HG03064 (cell line): Measurements from ENCODE around the gene BFSP1.

ENCODE experiments used
- ATAC-seq: cut with Tn5 transposase; IDR thresholded peaks from one replicate; pipeline ENCODE4 v1.9.1; 2021; ENCODE audit warnings: low read depth; ENCODE audit not compliant: unreplicated experiment

BFSP1 gene

GRCh38 chr20:17469246-17470030, 61.7 kb downstream of the BFSP1 start:
- no peak for ATAC-seq

- no peak for ATAC-seq
Measured at GRCh38 chr20:17468073-17468840, 62.9 kb downstream of the BFSP1 start.

- no peak for ATAC-seq
Measured at GRCh38 chr20:17467120-17467655, 64.0 kb downstream of the BFSP1 start.

GRCh38 chr20:17466641-17467040, 64.5 kb downstream of the BFSP1 start:
- no peak for ATAC-seq

- no peak for ATAC-seq
Measured at GRCh38 chr20:17465236-17465635, 65.9 kb downstream of the BFSP1 start.

- ATAC-seq: no peak
Measured at GRCh38 chr20:17463711-17464110, 67.5 kb downstream of the BFSP1 start.

- no peak for ATAC-seq
Measured at GRCh38 chr20:17461941-17462340, 69.2 kb downstream of the BFSP1 start.

- ATAC-seq: no peak
Measured at GRCh38 chr20:17460119-17460518, 71.1 kb downstream of the BFSP1 start.

GRCh38 chr20:17457588-17458190, 73.5 kb downstream of the BFSP1 start:
- ATAC-seq: no peak

- ATAC-seq: no peak
Measured at GRCh38 chr20:17457079-17457478, 74.1 kb downstream of the BFSP1 start.

GRCh38 chr20:17456279-17456678, 74.9 kb downstream of the BFSP1 start:
- no peak for ATAC-seq

GRCh38 chr20:17453592-17453991, 77.6 kb downstream of the BFSP1 start:
- no peak for ATAC-seq

- no peak for ATAC-seq
Measured at GRCh38 chr20:17452441-17452840, 78.7 kb downstream of the BFSP1 start.

- ATAC-seq: no peak
Measured at GRCh38 chr20:17449031-17449430, 82.1 kb downstream of the BFSP1 start.

- ATAC-seq: no peak
Measured at GRCh38 chr20:17448071-17448470, 83.1 kb downstream of the BFSP1 start.

- ATAC-seq: no peak
Measured at GRCh38 chr20:17446171-17446570, 85.0 kb downstream of the BFSP1 start.

- ATAC-seq: no peak
Measured at GRCh38 chr20:17445543-17445942, 85.6 kb downstream of the BFSP1 start.

GRCh38 chr20:17444091-17444490, 87.1 kb downstream of the BFSP1 start:
- no peak for ATAC-seq
